Sigmoid colon (tissue), 4 donors: ENCODE measurements around the gene LPP.

Experiments
- CTCF ChIP-seq, 4 experiments: fragments of 450-650 bp in 3 of 4; fragments of 200-600 bp in 1 of 4; IDR thresholded peaks; one replicate each; pipeline ENCODE4 v1.5.1; 2016 to 2019; ENCODE audit warnings: antibody characterized with exemption in 4 of 4, mild to moderate bottlenecking in 3 of 4, moderate library complexity in 2 of 4
- EP300 ChIP-seq, 4 donors: sonication (generic); formaldehyde crosslinking; IDR thresholded peaks; one replicate each; pipeline ENCODE4 v1.6.1; 2017; ENCODE audit warnings: antibody characterized with exemption in 4 of 4
- POLR2A ChIP-seq, 2 donors: fragments of 450-650 bp; IDR thresholded peaks; one replicate each; pipeline ENCODE4 v1.6.1; 2016; ENCODE audit warnings: antibody characterized with exemption in 2 of 2, mild to moderate bottlenecking in 2 of 2, moderate library complexity in 2 of 2

- TF ChIP-seq CTCF (IDR thresholded peaks at IDR 0.05), result no peak
- no peak for TF ChIP-seq POLR2A (IDR thresholded peaks at IDR 0.05)
- no peak for TF ChIP-seq EP300 (IDR thresholded peaks at IDR 0.05)
Observed at GRCh38 chr3:188720636-188721035, 566.7 kb downstream of the LPP start.
